ENCODE data around the gene SPTBN4.
"Not testable (repeated sequence)": the region's sequence is repeated elsewhere in the genome, so short reads cannot be mapped to it uniquely, and the experiment has no call there.

Gene SPTBN4

GRCh38 chr19:40508739-40509260 is 42.0 kb downstream of the SPTBN4 start:
- DNase-seq = no peak

- DNase-seq = no peak
These were observed 43.8 kb downstream of the SPTBN4 start for GRCh38 chr19:40510526-40511115.

- no peak for DNase-seq
These were observed 44.7 kb downstream of the SPTBN4 start for GRCh38 chr19:40511487-40511886.

- no peak for DNase-seq
These were observed 45.3 kb downstream of the SPTBN4 start for GRCh38 chr19:40512110-40512472.

- DNase-seq = no peak
These were observed 45.9 kb downstream of the SPTBN4 start for GRCh38 chr19:40512473-40513344.

- DNase-seq = no peak
These were observed 46.5 kb downstream of the SPTBN4 start for GRCh38 chr19:40513345-40513678.

- DNase-seq = no peak
These were observed 47.0 kb downstream of the SPTBN4 start for GRCh38 chr19:40513741-40514315.

- no peak for DNase-seq
These were observed 50.4 kb downstream of the SPTBN4 start for GRCh38 chr19:40517248-40517647.

GRCh38 chr19:40519352-40520322 is 52.8 kb downstream of the SPTBN4 start:
- no peak for DNase-seq

- DNase-seq = no peak
These were observed 54.5 kb downstream of the SPTBN4 start for GRCh38 chr19:40521276-40521675.

GRCh38 chr19:40521900-40522299 is 55.1 kb downstream of the SPTBN4 start:
- not testable (repeated sequence) for DNase-seq

- peak; percentile 33 for DNase-seq
These were observed 56.7 kb downstream of the SPTBN4 start for GRCh38 chr19:40523322-40524047.

- no peak for DNase-seq
These were observed 57.3 kb downstream of the SPTBN4 start for GRCh38 chr19:40524133-40524549.

- DNase-seq = no peak
These were observed 57.9 kb downstream of the SPTBN4 start for GRCh38 chr19:40524655-40525054.

- DNase-seq = no peak
These were observed 58.6 kb downstream of the SPTBN4 start for GRCh38 chr19:40525234-40526051.

GRCh38 chr19:40528078-40528477 is 61.3 kb downstream of the SPTBN4 start:
- no peak for DNase-seq

GRCh38 chr19:40528533-40529092 is 61.8 kb downstream of the SPTBN4 start:
- no peak for DNase-seq

GRCh38 chr19:40529093-40529954 is 62.5 kb downstream of the SPTBN4 start:
- peak; percentile 84 for DNase-seq

GRCh38 chr19:40530091-40530901 is 63.5 kb downstream of the SPTBN4 start:
- DNase-seq = peak; percentile 33
